Measurements from ENCODE around the gene AIP.

The AIP gene

DNA sequence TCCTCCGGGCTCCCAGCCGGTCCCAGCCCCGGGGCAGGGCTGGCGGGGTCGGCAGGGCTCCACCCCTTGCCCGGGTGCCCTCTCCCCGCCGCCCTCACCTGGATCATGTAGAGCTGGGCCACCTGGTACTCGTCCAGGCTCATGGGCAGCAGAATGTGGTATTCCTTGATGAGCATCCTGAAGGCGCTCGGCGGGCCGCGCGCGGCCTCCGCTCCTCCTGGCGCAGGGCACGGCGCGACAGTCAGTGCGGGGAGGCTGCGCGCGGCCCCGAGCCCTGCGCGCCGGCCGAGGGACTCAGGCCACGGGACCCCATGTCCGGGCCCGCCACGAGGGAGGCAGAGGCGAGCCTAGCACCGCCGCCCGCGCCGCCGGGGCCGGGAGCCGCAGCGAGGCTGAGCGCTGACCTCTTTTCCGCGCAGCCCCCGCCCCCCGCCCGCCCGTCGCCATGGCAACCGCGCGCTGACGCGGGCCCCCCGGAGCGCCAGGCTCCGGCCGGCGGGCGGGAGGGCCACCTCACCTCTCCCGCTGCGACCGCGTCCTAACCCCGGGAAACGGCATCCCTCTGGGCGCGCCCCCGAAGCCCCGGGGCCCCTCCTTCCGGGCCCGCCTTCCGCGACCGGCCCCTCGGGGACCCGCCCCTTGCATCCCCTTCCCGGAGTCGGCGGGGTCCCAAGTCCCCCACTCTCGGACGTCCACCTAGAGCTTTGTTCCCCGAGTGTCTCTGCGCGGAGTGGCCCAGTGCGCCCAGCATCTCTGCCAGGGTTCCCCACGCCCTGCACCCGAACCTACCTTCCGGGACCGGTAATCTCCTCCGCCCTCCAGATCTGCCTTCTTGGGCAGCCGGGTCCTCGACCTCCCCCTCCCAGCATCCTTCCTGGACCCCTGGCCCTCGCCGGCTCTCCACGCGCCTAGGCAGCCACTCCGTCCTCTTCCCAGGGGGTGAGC, 21.5 kb downstream of the AIP start:
- peak overlapping the region; percentile 87 for H3K9ac ChIP-seq (ENCODE audit: low read length)
- no peaks in the 10 kb centered on the region for H3K9me3 ChIP-seq (ENCODE audit: insufficient read depth, low read length)
- peak overlapping the region; percentile 93 for H3K4me2 ChIP-seq (ENCODE audit: low read length)
- H3K27ac ChIP-seq (ENCODE audit: low read length) = peak overlapping the region; percentile 70
- no peaks in the 10 kb centered on the region for H3K27me3 ChIP-seq (ENCODE audit: low read depth, low read length)
- no peak overlapping the region for H2AFZ ChIP-seq (ENCODE audit: low read depth, low read length)
- H3K4me1 ChIP-seq (ENCODE audit: low read length) = peaks cover 30% of the 10 kb centered on the region
- peaks cover 37% of the 10 kb centered on the region for H3K36me3 ChIP-seq (replicated peaks; ENCODE audit: low read depth, low read length)
- peak overlapping the region; percentile 99 for H3K4me3 ChIP-seq (ENCODE audit: low read length)
- H4K20me1 ChIP-seq (ENCODE audit: insufficient read depth, low read length) = peaks cover 26% of the 10 kb centered on the region
- no peak for TF ChIP-seq CTCF (IDR thresholded peaks at IDR 0.05; ENCODE audit: low read depth, low read length)
- no peak for TF ChIP-seq EZH2phosphoT487 (IDR thresholded peaks at IDR 0.05; ENCODE audit: low read depth)
- H3K79me2 ChIP-seq (ENCODE audit: low read length) = peaks cover 26% of the 10 kb centered on the region

- peaks cover 26% of the 10 kb centered on the region for H4K20me1 ChIP-seq (ENCODE audit: insufficient read depth, low read length)
- H3K9ac ChIP-seq (ENCODE audit: low read length) = peak within 1 kb of the TSS; percentile 87
- H3K79me2 ChIP-seq (ENCODE audit: low read length) = peaks cover 26% of the 10 kb centered on the region
- TF ChIP-seq EZH2phosphoT487 (IDR thresholded peaks at IDR 0.05; ENCODE audit: low read depth) (no peak), CTCF (IDR thresholded peaks at IDR 0.05; ENCODE audit: low read depth, low read length) (no peak)
- no peaks in the 10 kb centered on the region for H3K27me3 ChIP-seq (ENCODE audit: low read depth, low read length)
- peaks cover 31% of the 10 kb centered on the region for H3K36me3 ChIP-seq (replicated peaks; ENCODE audit: low read depth, low read length)
- no peaks in the 10 kb centered on the region for H3K9me3 ChIP-seq (ENCODE audit: insufficient read depth, low read length)
- H3K4me3 ChIP-seq (ENCODE audit: low read length) = peak within 1 kb of the TSS; percentile 99
- H3K4me1 ChIP-seq (ENCODE audit: low read length) = peaks cover 30% of the 10 kb centered on the region
- peak within 1 kb of the TSS; percentile 93 for H3K4me2 ChIP-seq (ENCODE audit: low read length)
- no peak within 1 kb of the TSS for H2AFZ ChIP-seq (ENCODE audit: low read depth, low read length)
- H3K27ac ChIP-seq (ENCODE audit: low read length) = peak within 1 kb of the TSS; percentile 70
Measured at GRCh38 chr11:67504950-67505581, 22.2 kb downstream of the AIP start, which contains the start of gene PITPNM1. TSS of gene PITPNM1 (minus strand) at chr11:67505363. CDS start at chr11:67504180, 1,183 bp downstream.

DNA sequence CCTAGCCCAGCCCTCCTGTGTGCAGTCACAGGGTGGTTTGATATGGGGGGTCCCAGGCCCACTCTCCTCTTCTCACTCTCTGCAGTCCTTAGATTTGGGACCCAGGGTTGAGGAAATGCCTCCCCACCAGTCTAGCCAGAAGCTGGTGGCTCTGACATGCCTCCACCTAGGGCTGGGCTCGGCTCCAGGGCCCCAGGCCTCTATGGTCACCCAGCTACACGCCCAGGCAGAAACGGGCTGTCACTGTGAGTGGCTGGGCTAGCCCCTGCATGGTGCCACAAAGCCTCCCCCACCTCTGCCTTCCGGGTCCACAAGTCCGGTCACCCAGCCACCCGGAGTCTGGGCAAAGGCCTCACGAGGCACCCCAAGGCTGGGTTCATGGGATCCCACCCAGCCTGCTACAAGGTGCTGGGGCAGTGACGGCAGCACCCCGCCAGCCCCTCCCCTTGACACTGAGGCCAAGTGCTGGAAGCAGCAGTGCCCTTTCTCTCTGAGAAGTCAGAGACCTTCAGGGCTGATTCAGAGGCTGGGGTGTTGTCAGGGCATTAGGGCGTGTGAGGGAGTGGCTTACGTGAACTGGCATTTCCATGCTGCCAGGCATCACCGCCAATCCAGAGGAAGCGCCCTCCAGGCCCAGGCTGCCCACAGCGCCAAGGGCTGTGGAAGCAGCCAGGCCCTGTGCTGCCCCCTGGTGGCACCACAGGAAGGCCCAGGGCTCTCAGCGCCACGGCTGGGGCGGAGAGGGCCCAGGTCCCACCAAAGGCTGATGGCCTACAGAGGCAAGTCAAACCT, 23.0 kb downstream of the AIP start:
- Histone ChIP-seq H3K27ac (ENCODE audit: low read length) (peak overlapping the region; percentile 70), H3K36me3 (replicated peaks; ENCODE audit: low read depth, low read length) (peaks cover 24% of the 10 kb centered on the region), H3K4me2 (ENCODE audit: low read length) (peak overlapping the region; percentile 93), H3K79me2 (ENCODE audit: low read length) (peaks cover 26% of the 10 kb centered on the region), H3K4me3 (ENCODE audit: low read length) (peak overlapping the region; percentile 99), H3K9me3 (ENCODE audit: insufficient read depth, low read length) (no peaks in the 10 kb centered on the region), H3K4me1 (ENCODE audit: low read length) (peaks cover 30% of the 10 kb centered on the region), H2AFZ (ENCODE audit: low read depth, low read length) (no peak overlapping the region), H4K20me1 (ENCODE audit: insufficient read depth, low read length) (peaks cover 26% of the 10 kb centered on the region), H3K27me3 (ENCODE audit: low read depth, low read length) (no peaks in the 10 kb centered on the region), H3K9ac (ENCODE audit: low read length) (peak overlapping the region; percentile 87)
- TF ChIP-seq CTCF (IDR thresholded peaks at IDR 0.05; ENCODE audit: low read depth, low read length) = peak; percentile 96
- TF ChIP-seq EZH2phosphoT487 (IDR thresholded peaks at IDR 0.05; ENCODE audit: low read depth) = no peak
